Tibial nerve (tissue), 4 donors: Measurements from ENCODE around the gene ZMYND11.

ENCODE experiments used
- CTCF ChIP-seq, 5 experiments: fragments of 200-600 bp in 3 of 5; fragments of 450-650 bp in 2 of 5; sonication (generic) in 3 of 5; IDR thresholded peaks; one replicate each; pipeline ENCODE4 v1.5.1; 2016 to 2019; ENCODE audit warnings: antibody characterized with exemption in 5 of 5, mild to moderate bottlenecking in 3 of 5, moderate library complexity in 2 of 5
- EP300 ChIP-seq, 2 donors: sonication (generic); formaldehyde crosslinking; IDR thresholded peaks; one replicate each; pipeline ENCODE4 v1.6.1; 2017; ENCODE audit warnings: antibody characterized with exemption in 2 of 2, mild to moderate bottlenecking in 1 of 2

- TF ChIP-seq CTCF (IDR thresholded peaks at IDR 0.05) (no peak), EP300 (IDR thresholded peaks at IDR 0.05) (no peak)
These were observed 144.4 kb downstream of the ZMYND11 start for GRCh38 chr10:279655-280054.
